Measurements from ENCODE around the gene ADAMTS8. TPM values are rescaled to one million over a fixed set of nuclear protein-coding genes. Genes with fewer than 3 reads are reported as not detected.

The ADAMTS8 gene
- total RNA-seq, 2 donors from 2014 or later = 0.66 TPM; not detected in 1

DNA sequence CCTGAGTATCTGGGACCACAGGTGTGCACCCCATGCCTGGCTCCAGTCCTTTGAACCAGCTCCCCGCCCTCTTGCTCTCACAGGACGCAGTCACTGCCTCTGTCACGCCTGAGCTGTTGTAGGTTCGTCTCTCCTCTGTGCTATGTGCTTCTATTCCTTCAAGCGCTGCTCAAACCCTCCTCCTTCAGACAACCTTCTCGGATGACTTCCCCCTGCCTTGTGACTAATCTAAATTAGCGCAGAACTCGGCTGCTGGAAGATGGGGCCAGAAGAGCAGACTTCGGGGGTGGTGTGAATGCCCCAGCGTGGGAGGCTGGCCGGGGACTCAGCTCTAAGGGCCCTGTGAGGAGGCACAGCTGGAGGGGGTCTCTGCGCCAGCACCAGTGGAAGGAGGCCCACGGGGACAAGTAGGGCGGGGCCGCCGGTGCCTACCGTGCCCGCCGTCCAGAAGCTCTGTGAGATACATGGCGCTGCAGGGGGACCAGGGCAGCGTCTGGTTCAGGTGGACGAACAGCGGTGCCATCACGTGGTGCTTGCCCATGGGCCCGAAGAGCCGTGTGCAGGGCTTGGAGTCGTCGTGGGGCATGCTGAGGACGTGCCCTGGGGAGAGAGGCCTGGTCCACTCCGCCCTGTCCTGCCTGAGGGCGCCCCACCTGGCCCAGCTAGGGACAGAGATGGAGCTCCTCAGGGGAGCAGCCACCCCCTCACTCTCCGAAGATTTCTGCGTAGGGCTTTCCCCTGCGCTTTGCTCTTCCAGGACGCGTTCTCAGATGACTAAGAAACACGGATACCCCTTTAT, 12.5 kb downstream of the ADAMTS8 start:
- H3K27me3 ChIP-seq = no peaks in the 10 kb centered on the region
- no peak overlapping the region for H3K27ac ChIP-seq
- H3K9me3 ChIP-seq = no peaks in the 10 kb centered on the region
- intact Hi-C loops (cut with DNase I) = no loop called here
- DNase-seq (no peak), ATAC-seq (no peak)
- H3K36me3 ChIP-seq (replicated peaks in 1 of 2; ENCODE audit: insufficient read depth in 1 of 2, low read depth in 2 of 2) = no peaks in the 10 kb centered on the region
- 72 to 82% methylated on average over 19 to 37 of the region's 37 CpGs for WGBS, 2 donors
- TF ChIP-seq POLR2A (IDR thresholded peaks at IDR 0.05) = no peak
- H3K4me3 ChIP-seq = no peak overlapping the region
- H3K4me1 ChIP-seq = no peaks in the 10 kb centered on the region

DNA sequence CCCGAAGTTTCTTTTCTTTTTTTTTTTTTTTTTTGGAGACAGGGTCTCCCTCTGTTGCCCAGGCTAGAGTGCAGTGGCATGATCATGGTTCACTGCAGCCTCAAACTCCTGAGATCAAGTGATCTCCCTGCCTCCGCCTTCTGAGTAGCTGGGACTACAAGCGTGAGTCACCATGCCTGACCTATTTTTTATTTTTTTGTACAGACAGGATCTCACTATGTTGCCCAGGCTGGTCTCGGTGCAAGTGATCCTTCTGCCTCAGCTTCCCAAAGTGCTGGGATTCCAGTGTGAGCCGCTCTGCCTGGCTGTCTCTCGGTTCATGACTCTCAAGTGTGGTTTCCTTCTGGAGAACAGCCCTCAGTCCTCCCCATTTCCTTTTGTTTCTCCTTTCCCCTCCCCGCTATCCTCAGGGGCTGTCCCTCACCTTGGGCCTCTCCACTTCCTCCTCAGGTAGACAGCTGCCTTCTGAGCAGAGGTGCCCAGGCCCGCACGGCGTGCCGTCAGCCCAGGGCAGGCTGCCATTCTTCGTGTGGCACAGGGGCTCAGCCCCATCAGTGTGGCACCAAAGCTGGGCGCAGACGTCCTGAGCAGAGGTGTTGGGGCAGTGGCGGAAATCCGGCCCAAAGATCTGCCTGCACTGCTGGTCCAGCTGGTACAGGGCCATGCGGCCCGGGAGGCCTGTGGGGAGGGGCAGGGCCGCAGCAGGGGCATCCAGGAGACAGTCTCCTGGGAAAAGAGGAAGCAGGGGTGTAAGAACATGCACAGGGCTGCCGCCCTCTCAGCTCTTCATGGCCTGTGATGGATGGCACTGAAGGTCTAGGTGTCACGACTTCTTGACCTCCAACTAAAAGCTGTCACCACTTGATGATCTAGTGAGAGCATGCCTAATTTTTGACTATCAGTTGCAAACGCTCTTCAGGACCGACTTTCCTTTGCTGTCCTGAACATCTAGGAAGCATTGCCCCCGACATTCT, 14.0 kb downstream of the ADAMTS8 start:
- no peak for ATAC-seq
- 67 to 68% methylated on average over 20 to 24 of the region's 24 CpGs for WGBS, 2 donors
- no peaks in the 10 kb centered on the region for H3K36me3 ChIP-seq (replicated peaks in 1 of 2; ENCODE audit: insufficient read depth in 1 of 2, low read depth in 2 of 2)
- no peak overlapping the region for H3K27ac ChIP-seq
- H3K4me1 ChIP-seq = no peaks in the 10 kb centered on the region
- no peaks in the 10 kb centered on the region for H3K27me3 ChIP-seq
- H3K9me3 ChIP-seq = no peaks in the 10 kb centered on the region
- no peak overlapping the region for H3K4me3 ChIP-seq
- no peak for DNase-seq
- no peak for TF ChIP-seq POLR2A (IDR thresholded peaks at IDR 0.05)
- TF ChIP-seq, protein P1, sequence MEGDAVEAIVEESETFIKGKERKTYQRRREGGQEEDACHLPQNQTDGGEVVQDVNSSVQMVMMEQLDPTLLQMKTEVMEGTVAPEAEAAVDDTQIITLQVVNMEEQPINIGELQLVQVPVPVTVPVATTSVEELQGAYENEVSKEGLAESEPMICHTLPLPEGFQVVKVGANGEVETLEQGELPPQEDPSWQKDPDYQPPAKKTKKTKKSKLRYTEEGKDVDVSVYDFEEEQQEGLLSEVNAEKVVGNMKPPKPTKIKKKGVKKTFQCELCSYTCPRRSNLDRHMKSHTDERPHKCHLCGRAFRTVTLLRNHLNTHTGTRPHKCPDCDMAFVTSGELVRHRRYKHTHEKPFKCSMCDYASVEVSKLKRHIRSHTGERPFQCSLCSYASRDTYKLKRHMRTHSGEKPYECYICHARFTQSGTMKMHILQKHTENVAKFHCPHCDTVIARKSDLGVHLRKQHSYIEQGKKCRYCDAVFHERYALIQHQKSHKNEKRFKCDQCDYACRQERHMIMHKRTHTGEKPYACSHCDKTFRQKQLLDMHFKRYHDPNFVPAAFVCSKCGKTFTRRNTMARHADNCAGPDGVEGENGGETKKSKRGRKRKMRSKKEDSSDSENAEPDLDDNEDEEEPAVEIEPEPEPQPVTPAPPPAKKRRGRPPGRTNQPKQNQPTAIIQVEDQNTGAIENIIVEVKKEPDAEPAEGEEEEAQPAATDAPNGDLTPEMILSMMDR (IDR thresholded peaks at IDR 0.05) = no peak
- intact Hi-C loops (cut with DNase I) = no loop called here

DNA sequence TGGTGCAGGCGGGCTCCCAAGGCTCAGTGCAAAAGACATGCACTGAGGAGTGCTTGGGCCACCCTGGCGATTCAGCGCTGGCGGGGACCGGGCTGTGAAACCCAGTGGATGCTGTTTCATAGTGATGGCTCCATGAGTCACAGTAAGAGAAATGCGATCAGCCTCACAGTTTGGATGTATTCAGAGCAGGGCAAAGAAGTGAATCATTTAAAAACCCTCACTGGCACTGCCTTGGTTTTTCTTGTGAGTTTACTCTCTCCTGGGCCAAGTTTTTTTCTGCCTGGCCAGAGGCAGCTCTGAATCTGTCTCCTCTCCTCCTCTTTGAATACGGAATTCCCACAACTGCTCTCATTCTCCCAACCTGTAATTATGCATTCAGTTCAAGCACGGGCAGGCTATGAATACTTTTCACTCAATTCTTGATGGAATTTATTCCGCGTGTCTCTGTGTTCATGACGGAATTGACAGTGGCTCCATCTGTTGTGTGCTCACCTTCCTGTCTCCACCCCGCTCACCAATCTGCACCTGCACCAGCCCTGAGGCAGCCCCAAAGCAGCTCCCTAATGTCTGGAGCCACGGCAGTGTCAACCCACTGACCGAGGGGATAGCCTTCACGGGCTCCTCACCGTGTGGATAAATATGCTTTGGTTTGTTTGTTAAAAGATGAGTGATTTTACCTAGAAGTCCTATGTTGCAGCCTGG, 14.9 kb downstream of the ADAMTS8 start:
- no peak for DNase-seq
- Histone ChIP-seq H3K4me3 (no peak overlapping the region), H3K36me3 (replicated peaks in 1 of 2; ENCODE audit: insufficient read depth in 1 of 2, low read depth in 2 of 2) (no peaks in the 10 kb centered on the region), H3K9me3 (no peaks in the 10 kb centered on the region), H3K27me3 (no peaks in the 10 kb centered on the region), H3K4me1 (no peaks in the 10 kb centered on the region), H3K27ac (no peak overlapping the region)
- TF ChIP-seq, protein P1 (IDR thresholded peaks at IDR 0.05) = no peak
- TF ChIP-seq POLR2A (IDR thresholded peaks at IDR 0.05) = no peak
- 73 to 78% methylated on average over 16 of the region's 16 CpGs for WGBS, 2 donors
- intact Hi-C loops (cut with DNase I) = no loop called here
- ATAC-seq = no peak

DNA sequence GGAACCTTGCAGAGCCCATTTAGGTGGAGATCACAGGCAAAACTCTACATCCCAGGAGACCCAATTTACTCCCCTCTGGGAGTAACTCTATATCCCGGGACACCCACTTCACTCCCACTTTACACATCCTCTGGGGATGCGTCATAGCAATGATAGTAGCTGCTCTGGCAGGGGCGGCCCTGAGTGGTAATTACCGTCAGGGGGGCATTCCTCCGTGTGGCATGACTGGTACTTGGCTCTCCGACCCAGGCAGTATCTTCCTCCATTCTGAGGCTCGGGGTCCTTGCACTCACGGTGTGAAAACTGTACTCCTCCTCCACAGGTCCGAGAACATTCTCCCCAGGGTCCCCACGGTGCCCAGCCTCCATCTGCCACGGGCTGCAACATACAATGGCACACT, 17.2 kb downstream of the ADAMTS8 start:
- Histone ChIP-seq H3K27ac (no peak overlapping the region), H3K36me3 (replicated peaks in 1 of 2; ENCODE audit: insufficient read depth in 1 of 2, low read depth in 2 of 2) (no peaks in the 10 kb centered on the region), H3K4me3 (no peak overlapping the region), H3K27me3 (no peaks in the 10 kb centered on the region), H3K4me1 (no peaks in the 10 kb centered on the region), H3K9me3 (no peaks in the 10 kb centered on the region)
- no peak for TF ChIP-seq POLR2A (IDR thresholded peaks at IDR 0.05)
- TF ChIP-seq, protein P1 (IDR thresholded peaks at IDR 0.05) = no peak
- intact Hi-C loops (cut with DNase I) = no loop called here
- DNase-seq = no peak
- ATAC-seq = no peak
- 54 to 82% methylated on average over 4 to 11 of the region's 11 CpGs for WGBS, 2 donors
